A549 (cell line): ENCODE results near the gene TRMT1.
"Not testable (repeated sequence)": the region's sequence is repeated elsewhere in the genome, so short reads cannot be mapped to it uniquely, and the experiment has no call there.

ENCODE experiments used
- POLR2A ChIP-seq: IDR thresholded peaks from 2 replicates; pipeline ENCODE4 v1.6.1; 2012; ENCODE audit warnings: mild to moderate bottlenecking, low read length
- TF ChIP-seq, protein P1 (sequence below): fragments of 200-600 bp; sonication (generic); IDR thresholded peaks from 2 replicates; pipeline ENCODE4 v1.6.1; 2016; ENCODE audit warnings: antibody characterized with exemption, mild to moderate bottlenecking, moderate library complexity
- TF ChIP-seq, protein P2 (sequence below): fragments of >200 bp; sonication (Bioruptor Twin); formaldehyde crosslinking; IDR thresholded peaks from 3 replicates; pipeline ENCODE4 v1.5.1; 2016

DNA sequence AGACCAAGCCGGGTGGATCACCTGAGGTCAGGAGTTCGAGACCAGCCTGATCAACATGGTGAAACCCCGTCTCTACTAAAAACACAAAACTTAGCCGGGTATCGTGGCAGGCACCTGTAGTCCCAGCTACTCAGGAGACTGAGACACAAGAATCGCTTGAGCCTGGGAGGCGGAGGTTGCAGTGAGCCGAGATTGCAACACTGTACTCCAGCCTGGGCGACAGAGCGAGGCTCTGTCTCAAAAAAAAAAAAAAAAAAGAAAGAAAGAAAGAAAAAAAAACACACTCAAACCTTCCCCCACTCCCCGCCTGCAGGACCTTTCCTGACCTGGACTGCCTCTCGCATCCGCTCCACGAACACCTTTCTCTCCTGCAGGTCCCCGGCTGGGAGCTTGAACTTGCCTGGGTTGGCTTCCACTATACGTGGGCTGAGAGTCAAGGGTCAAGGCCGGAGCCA is 32.7 kb upstream of the TRMT1 start:
- TF ChIP-seq, protein P1, sequence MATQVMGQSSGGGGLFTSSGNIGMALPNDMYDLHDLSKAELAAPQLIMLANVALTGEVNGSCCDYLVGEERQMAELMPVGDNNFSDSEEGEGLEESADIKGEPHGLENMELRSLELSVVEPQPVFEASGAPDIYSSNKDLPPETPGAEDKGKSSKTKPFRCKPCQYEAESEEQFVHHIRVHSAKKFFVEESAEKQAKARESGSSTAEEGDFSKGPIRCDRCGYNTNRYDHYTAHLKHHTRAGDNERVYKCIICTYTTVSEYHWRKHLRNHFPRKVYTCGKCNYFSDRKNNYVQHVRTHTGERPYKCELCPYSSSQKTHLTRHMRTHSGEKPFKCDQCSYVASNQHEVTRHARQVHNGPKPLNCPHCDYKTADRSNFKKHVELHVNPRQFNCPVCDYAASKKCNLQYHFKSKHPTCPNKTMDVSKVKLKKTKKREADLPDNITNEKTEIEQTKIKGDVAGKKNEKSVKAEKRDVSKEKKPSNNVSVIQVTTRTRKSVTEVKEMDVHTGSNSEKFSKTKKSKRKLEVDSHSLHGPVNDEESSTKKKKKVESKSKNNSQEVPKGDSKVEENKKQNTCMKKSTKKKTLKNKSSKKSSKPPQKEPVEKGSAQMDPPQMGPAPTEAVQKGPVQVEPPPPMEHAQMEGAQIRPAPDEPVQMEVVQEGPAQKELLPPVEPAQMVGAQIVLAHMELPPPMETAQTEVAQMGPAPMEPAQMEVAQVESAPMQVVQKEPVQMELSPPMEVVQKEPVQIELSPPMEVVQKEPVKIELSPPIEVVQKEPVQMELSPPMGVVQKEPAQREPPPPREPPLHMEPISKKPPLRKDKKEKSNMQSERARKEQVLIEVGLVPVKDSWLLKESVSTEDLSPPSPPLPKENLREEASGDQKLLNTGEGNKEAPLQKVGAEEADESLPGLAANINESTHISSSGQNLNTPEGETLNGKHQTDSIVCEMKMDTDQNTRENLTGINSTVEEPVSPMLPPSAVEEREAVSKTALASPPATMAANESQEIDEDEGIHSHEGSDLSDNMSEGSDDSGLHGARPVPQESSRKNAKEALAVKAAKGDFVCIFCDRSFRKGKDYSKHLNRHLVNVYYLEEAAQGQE, result not testable (repeated sequence)
- not testable (repeated sequence) for TF ChIP-seq POLR2A
- TF ChIP-seq, protein P2, sequence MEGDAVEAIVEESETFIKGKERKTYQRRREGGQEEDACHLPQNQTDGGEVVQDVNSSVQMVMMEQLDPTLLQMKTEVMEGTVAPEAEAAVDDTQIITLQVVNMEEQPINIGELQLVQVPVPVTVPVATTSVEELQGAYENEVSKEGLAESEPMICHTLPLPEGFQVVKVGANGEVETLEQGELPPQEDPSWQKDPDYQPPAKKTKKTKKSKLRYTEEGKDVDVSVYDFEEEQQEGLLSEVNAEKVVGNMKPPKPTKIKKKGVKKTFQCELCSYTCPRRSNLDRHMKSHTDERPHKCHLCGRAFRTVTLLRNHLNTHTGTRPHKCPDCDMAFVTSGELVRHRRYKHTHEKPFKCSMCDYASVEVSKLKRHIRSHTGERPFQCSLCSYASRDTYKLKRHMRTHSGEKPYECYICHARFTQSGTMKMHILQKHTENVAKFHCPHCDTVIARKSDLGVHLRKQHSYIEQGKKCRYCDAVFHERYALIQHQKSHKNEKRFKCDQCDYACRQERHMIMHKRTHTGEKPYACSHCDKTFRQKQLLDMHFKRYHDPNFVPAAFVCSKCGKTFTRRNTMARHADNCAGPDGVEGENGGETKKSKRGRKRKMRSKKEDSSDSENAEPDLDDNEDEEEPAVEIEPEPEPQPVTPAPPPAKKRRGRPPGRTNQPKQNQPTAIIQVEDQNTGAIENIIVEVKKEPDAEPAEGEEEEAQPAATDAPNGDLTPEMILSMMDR, result not testable (repeated sequence)
